NCI-H1930 (cell line): ENCODE data around the gene PELO.
A peak's percentile ranks its signal among the peaks of the same experiment; 100 is the strongest.

Source experiments
- DNase-seq, 2 experiments: peaks; one replicate each; lab custom pipeline; 2025; lab: John Stamatoyannopoulos, UW

The PELO gene

DNA sequence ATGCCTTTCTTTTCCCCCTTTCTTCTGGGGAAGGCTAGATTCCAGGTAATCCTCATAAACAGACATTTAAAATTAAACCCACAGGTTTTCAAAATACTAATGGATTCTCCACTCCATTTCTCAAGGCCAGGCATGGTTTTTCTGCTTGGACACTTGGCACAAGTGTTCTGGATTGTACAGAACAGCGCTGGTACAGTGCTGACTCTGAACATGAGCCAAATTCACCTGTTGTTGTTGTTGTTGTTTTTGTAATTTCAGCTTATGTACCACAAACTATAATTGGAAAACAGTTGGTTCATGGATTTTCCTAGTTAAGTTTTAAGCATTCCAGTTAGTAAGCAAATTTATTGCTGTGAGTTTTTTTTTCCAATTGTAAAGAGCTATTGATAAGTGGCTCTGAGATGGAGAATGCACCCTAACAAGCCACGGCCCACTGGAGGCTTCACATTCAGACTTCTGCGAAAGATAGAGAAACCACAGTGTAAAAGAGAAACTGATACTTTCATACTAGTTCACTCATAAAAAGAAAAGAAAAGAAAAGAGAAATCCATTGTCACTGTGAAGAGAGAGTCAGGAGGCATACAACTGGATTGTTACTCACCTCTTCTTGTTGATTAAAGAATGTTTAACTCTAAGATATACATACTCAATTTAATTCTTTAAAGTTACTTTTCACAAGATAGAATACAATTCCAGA, 16.2 kb upstream of the PELO start:
- no peak for DNase-seq

GRCh38 chr5:52772668-52773067, 15.0 kb upstream of the PELO start:
- DNase-seq = no peak

DNA sequence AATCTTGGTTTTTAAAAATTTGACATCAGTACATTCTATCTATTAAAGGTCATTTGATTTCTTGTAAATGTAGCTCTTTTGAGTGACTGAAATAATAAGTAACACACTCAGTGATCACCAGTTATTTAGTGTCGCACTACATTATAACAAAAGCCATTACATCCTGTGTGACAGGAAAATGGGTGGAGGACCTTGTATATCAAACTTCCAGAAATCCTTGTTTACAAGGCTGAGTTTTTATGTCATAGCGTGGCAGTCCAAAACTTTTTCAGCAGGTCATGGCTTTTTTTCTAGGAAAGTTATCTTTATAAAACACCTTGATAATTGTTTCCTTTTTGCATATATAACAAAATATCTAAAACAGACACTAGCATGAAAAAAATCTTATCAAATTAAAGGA, 14.4 kb upstream of the PELO start:
- no peak for DNase-seq

- no peak for DNase-seq
Measured at GRCh38 chr5:52774005-52774410, 13.7 kb upstream of the PELO start.

- no peak for DNase-seq
Measured at GRCh38 chr5:52776116-52776515, 11.6 kb upstream of the PELO start.

DNA sequence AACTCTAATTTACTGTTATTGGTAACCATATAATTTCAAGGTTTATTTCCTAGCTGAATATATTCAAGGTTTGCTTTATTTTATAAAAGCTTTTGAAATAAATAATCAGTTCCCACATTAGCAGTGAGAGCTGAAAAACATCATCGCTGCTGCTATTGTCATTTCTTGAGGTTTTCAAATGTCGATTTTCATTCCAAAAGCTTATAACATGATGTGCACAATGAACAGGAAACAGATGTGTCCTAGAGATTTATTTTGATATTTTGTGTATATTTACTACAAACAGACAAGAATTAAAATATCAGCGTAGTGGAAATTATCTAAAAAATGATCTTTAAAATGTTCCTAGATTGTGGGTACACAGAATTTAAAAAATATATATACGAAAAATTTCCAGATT, 10.5 kb upstream of the PELO start:
- DNase-seq = no peak

- DNase-seq = no peak
Measured at GRCh38 chr5:52778781-52779180, 8.9 kb upstream of the PELO start.

GRCh38 chr5:52779213-52779612, 8.5 kb upstream of the PELO start:
- DNase-seq = no peak

DNA sequence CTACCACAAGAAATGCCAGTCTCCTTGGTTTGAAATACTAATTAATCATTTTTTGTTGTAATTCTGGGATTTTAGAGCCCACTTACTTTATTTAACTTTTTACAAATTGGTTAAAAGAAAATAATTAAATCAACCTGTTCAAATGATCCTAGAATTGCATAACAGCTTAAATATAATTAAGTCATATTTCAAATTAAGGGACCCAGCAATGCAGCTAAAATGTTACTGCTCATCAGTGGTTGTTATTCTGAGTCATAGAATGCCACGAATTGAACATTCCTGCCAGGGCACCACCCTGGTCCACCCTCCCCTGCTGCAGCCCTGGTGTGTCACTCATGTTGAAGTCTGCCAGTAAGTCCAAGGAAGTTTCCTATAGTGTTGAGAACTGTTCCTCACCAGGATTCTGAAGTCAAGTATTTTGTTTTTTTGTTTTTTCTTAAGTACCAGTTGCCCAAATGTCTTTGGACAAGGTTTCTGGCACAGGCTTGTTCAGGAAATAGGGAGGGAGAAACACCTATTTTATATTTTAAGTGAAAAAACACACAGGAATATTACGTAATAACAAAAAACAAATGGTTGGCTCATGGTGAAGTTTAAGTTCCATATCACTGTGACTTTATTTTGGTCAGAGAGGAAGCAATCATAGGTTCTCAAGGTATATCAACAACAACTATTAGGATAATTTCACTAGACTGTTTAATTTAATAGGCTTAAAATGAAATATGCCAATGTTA, 4.3 kb upstream of the PELO start:
- DNase-seq = no peak

DNA sequence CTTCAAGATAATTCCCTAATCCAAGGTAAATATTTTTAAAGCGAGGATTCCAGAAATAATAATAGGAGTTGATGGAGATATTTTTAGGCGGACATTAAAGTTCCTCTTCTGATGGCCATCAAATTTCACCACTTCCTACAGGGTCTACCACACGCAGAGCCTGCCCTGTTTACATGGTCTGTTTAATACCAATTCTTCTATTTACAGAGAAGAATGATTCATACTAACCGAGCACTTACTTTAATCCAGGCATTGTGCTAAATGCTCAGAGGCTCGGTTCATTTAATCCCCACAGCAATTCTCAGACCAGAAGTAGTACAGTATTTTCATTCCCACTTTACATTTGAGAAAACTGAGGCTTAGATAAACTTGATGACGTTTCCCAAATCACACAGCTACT, 3.0 kb upstream of the PELO start:
- DNase-seq = no peak

GRCh38 chr5:52786391-52786790, 1.3 kb upstream of the PELO start:
- no peak for DNase-seq

- DNase-seq = no peak
Measured at GRCh38 chr5:52786949-52787599, 642 bp upstream of the PELO start.

- no peak for DNase-seq
Measured at GRCh38 chr5:52788505-52788821, 747 bp downstream of the PELO start.

DNA sequence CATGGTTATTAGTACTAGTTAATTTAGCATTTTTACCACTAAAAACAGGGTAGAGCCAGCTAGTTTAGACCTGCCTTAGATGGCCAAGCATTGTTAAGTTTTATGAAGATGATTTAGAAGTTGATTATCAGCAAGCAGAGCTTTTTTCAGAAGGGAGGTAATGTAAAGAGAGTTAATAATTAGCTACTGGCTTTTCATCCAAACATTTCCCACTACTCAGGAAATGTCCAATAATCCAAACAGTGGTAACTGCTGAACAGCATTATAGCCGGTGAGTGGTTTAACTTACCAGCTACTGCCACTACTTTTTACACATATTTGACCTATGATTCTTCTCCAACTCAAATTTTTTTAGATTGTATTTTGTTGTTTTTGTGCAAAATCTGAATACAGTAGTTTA, 1.7 kb downstream of the PELO start:
- DNase-seq = no peak

- no peak for DNase-seq
Measured at GRCh38 chr5:52789851-52790250, 2.1 kb downstream of the PELO start.

DNA sequence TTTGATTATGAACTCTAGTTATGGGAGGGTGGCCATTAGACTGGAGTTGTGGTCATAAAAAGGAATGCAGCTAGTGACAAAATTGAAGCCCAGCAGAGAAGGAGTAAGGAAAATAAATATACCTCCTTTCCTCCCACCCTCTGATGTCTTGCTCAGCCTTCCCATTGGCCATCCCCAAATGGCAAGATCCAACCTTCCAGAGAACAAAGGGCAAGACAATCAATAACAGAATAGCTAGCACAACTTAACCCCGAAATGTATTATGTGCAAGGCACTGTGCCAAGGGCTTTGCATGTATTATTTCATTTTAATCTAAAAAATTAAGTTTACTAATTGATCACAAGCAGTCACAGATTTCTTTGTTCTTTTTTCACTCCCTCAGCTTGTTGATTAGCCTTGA, 3.6 kb downstream of the PELO start:
- DNase-seq = no peak

GRCh38 chr5:52794519-52794918, 6.8 kb downstream of the PELO start:
- no peak for DNase-seq

GRCh38 chr5:52796031-52796430, 8.3 kb downstream of the PELO start:
- DNase-seq = no peak

DNA sequence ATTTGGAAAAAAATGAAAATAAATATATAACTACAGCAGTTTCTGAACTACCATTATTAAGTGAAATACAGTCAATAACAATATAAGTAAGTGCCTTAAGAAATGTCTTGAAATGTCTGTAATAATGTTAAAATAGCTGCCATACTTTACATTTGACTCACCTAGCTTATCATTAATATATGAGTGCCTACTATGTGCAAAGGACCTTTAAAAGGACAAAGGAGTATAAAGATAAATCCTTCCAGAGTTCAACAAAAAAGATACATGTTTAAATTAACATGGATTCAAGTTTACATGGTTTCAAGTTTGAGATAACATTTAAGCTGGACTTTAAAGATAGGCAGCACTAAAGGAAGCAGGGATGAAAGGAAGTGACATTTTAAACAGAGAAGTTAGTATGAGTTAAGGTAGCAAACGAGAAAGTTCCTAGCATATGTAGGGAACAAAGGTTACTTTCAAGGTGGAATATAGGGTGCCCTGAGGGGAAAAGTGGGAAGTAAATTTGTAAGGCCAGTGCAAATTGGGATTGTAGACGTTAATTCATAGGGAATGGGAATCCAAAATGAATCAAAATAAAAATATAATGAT, 8.9 kb downstream of the PELO start:
- DNase-seq = no peak

DNA sequence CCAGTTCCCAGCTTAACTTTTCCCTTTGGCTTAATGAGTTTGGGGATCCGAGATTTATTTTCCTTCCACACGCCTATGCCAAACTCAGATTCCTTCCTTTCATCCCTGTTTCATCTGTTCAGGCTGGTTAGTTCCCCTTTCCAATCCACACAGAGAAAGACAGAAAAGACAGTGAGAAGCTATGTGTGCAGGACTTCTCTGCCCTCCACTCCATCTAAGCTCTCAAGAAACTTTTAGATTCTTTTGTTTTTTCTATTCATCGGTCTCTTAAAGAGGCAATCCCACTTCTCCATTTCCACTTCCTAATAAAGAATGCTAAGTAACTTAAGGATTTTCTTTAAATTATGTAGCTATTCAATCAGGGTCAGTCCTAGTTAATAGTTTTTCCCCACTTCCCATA, 11.2 kb downstream of the PELO start:
- DNase-seq = no peak

DNA sequence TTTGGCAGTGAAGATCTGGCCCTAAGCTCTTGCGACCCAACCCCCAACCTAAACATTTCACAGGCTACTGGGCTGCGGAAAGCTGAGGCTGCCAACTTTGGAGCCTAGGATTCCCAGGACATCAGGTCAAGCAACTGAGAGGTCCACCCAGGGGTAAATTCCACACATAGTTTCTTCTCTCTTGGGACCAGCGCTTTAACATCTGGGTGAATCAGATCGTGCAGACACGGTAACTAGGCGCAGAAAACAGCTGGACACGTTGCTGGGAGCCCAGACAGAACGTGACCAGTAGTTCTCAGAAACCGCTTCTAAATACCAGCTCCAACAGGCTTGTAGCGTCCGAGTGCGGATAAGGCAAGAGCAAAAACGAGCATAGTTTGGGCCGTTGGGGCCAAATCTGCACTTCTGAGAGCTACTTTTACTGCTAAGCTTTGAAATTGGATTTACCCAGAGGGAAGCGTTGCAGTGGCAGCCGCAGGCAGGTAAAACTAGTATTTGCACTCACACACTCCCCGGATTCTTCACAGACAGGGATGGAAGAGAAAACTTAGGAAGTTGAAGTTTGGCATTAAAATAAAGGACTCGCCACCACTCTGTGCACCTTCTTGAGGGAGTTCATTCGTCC, 11.8 kb downstream of the PELO start:
- DNase-seq = no peak

GRCh38 chr5:52799983-52800393, 12.3 kb downstream of the PELO start:
- peak; percentile 74 to 85 for DNase-seq
